Neuron (in vitro differentiated cells): Measurements from ENCODE around the gene KIZ.

Experiments
- H2AFZ ChIP-seq: one replicate; pipeline ENCODE4 v1.6.1; 2013; ENCODE audit warnings: low read depth, mild to moderate bottlenecking, inconsistent platforms, low read length, moderate library complexity
- H3K27me3 ChIP-seq: one replicate; pipeline ENCODE4 v1.6.1; 2013; ENCODE audit warnings: low read length; ENCODE audit not compliant: insufficient read depth
- H3K36me3 ChIP-seq: one replicate; pipeline ENCODE4 v1.6.1; 2013; ENCODE audit warnings: low read length; ENCODE audit not compliant: insufficient read depth
- H3K4me1 ChIP-seq: one replicate; pipeline ENCODE4 v1.6.1; 2013; ENCODE audit warnings: low read length; ENCODE audit not compliant: insufficient read depth
- H3K4me3 ChIP-seq: 2 replicates; pipeline ENCODE4 v1.5.1; 2013; ENCODE audit warnings: mild to moderate bottlenecking, low read length, moderate library complexity
- H3K9me3 ChIP-seq: one replicate; pipeline ENCODE4 v1.6.1; 2013; ENCODE audit warnings: low read length

KIZ gene

DNA sequence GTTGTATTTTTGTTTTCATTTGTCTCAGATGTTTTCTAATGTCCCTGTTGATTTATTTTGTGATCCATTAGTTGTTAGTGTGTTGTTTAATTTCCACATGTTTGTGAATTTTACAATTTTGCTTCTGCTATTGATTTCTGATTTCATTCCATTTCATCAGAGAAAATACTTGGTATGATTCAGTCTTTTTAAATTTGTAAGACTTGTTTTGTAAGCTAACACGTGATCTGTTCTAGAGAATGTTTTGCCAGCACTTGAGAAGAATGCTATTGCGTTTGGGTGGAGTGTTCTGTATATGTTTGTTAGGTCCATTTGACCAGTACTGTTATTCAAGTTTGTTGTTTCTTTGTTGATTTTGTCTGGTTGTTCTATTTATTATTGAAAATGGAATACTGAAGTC is 53.9 kb downstream of the KIZ start:
- Histone ChIP-seq H3K9me3 (peaks cover 5% of the 10 kb centered on the region), H3K36me3 (no peaks in the 10 kb centered on the region), H3K27me3 (no peaks in the 10 kb centered on the region), H3K4me3 (no peak overlapping the region), H2AFZ (no peak overlapping the region), H3K4me1 (peaks cover 11% of the 10 kb centered on the region)

- Histone ChIP-seq H3K27me3 (no peaks in the 10 kb centered on the region), H3K36me3 (no peaks in the 10 kb centered on the region), H3K4me3 (no peak overlapping the region), H2AFZ (no peak overlapping the region), H3K9me3 (peaks cover 5% of the 10 kb centered on the region), H3K4me1 (peaks cover 7% of the 10 kb centered on the region)
Measured at GRCh38 chr20:21180248-21180647, 54.4 kb downstream of the KIZ start.

DNA sequence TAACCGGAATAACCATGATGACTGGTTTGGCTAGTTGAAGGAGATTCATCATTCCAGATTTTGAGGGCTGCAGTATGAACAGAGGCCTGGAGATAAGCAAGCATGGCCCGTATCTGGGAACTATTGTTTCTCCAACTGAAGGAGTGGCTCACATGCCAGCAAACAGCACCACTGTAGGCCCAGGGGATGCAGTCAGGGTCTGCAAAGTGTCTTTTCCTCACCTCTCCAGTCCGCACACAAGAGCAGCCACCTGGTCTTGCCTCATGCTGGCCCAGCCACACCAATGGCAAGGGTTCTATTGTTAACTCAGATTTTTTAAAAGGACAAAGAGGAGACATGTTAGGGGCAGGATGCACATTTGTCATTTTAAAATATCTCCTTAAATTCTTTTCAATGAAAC is 55.1 kb downstream of the KIZ start:
- Histone ChIP-seq H3K4me1 (no peaks in the 10 kb centered on the region), H3K9me3 (peaks cover 5% of the 10 kb centered on the region), H3K4me3 (no peak overlapping the region), H3K36me3 (no peaks in the 10 kb centered on the region), H2AFZ (no peak overlapping the region), H3K27me3 (no peaks in the 10 kb centered on the region)

DNA sequence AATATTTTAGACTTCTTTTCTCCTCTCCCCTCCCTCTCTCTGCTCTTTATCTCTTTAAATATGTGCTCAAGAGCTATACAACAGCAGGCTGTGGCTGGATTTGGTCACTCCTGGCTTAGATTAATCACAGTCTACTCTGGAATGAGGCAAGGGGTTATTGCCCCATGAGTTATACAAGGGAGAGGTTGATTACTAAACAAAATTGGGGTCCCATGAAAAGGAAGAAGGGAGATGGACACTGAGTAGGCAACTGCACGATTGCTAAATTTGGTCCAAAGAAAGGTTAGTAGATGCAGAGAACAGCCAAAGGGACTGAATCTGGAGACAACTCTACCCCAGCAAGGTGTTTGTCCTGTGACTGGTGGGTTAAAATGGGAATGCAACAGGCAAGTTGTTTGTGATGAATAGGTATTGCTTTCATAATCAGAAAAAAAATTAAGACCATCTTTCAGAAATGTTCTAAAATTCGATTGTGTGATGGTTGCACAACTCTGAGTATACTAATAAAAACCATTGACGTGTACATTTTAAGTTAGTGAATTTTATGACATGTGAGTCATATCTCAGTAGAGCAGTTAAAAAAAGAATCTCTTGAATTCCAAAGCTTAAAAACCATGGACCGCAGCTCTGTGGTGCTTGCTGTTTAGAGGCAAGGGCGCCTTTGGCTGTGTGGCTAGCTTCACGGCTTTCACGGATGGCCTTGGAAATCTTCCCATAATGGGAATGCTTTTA is 57.1 kb downstream of the KIZ start:
- Histone ChIP-seq H3K9me3 (peaks cover 3% of the 10 kb centered on the region), H3K36me3 (no peaks in the 10 kb centered on the region), H3K27me3 (no peaks in the 10 kb centered on the region), H3K4me3 (no peak overlapping the region), H2AFZ (no peak overlapping the region), H3K4me1 (no peaks in the 10 kb centered on the region)

GRCh38 chr20:21183722-21184121 is 57.8 kb downstream of the KIZ start:
- H3K4me1 ChIP-seq = no peaks in the 10 kb centered on the region

GRCh38 chr20:21184819-21185218 is 58.9 kb downstream of the KIZ start:
- no peaks in the 10 kb centered on the region for H3K36me3 ChIP-seq
- peaks cover 9% of the 10 kb centered on the region for H3K4me1 ChIP-seq
- no peak overlapping the region for H3K4me3 ChIP-seq
- no peaks in the 10 kb centered on the region for H3K27me3 ChIP-seq
- no peak overlapping the region for H2AFZ ChIP-seq
- H3K9me3 ChIP-seq = peaks cover 3% of the 10 kb centered on the region

More at GRCh38 chr20:21183722-21184121, 57.8 kb downstream of the KIZ start:
- Histone ChIP-seq H3K4me3 (no peak overlapping the region), H3K27me3 (no peaks in the 10 kb centered on the region), H2AFZ (no peak overlapping the region), H3K36me3 (no peaks in the 10 kb centered on the region), H3K9me3 (peaks cover 3% of the 10 kb centered on the region)

DNA sequence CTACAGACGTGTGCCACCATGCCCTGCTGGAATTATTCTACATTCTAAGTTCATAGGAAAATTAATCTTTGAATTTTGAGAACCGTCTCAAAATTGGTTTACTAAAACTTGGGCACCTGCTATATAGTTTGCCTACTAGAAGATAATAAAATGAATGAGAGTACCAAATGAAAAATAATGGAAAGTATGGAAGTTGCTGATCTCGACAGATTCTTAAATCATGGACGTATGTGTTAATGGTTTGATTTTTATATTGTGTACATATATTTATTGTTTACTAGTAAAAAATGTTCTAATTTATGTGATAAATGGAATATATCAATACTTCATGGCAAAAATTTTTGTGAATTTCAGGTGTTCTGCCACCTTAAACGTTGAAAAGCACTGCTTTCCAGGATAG is 60.0 kb downstream of the KIZ start:
- Histone ChIP-seq H3K4me1 (peaks cover 19% of the 10 kb centered on the region), H3K9me3 (peaks cover 3% of the 10 kb centered on the region), H3K27me3 (no peaks in the 10 kb centered on the region), H2AFZ (no peak overlapping the region), H3K4me3 (no peak overlapping the region), H3K36me3 (no peaks in the 10 kb centered on the region)

DNA sequence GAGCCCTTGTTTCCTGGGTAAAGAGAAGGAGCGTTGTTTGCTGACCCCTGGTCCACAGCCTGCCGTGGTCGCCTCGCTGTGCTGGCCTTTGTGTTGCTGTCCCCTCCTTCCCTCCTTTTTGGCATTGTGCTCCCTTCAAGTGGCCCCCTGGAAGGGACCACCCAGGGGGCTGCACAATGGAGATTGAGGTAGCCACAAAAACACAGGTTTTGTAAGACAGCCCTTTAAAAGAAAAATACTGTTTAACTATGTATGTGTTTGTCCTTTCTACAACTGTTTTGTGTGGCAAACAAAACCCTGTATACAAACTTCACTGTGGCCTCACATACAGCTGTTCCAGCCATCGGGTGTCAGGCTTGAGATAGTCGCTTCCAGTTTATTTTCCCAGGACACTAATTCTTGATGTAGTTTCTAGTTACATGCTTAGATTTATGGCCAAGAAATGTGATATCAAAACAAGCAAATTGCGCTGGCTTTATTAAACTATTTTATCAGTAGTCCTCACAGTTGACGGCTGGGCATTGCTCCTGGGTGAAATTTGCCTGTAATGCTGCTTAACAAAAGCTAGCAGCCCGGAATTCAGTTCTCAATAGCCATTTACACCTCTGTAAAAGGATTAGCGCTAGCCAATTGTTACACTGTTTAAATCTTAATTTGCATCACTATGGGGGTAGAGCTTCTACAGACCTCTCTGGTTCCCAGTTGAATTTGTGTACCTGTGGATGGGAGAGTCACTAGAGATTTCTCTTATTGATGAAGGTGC is 64.1 kb downstream of the KIZ start:
- H3K4me3 ChIP-seq = peak overlapping the region; percentile 15
- no peaks in the 10 kb centered on the region for H3K27me3 ChIP-seq

DNA sequence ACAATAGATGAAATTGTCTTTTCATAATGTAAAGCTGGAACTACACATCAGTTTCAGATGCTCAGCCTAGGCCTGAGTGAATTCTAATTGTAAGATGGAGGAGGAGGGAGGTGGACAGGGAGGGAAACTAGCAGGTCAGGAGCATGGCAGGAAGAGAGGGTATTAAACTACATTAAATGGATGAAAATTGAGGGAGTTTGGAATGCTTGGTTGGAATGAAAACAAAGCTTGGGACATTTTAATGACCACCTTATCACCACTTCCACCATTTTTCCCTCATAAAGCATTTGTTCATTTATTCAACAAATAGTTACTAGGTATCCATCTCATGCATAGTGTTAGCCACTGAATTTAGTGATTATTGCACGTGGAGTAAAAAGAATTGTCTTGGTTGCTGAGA is 65.0 kb downstream of the KIZ start:
- Histone ChIP-seq H3K4me3 (no peak overlapping the region), H3K36me3 (no peaks in the 10 kb centered on the region), H3K4me1 (peaks cover 42% of the 10 kb centered on the region), H2AFZ (peak overlapping the region; percentile 30), H3K9me3 (no peaks in the 10 kb centered on the region), H3K27me3 (no peaks in the 10 kb centered on the region)

More for the DNA sequence above, 64.1 kb downstream of the KIZ start:
- H2AFZ ChIP-seq = peak overlapping the region; percentile 9
- no peaks in the 10 kb centered on the region for H3K9me3 ChIP-seq
- H3K4me1 ChIP-seq = peaks cover 42% of the 10 kb centered on the region
- H3K36me3 ChIP-seq = no peaks in the 10 kb centered on the region

DNA sequence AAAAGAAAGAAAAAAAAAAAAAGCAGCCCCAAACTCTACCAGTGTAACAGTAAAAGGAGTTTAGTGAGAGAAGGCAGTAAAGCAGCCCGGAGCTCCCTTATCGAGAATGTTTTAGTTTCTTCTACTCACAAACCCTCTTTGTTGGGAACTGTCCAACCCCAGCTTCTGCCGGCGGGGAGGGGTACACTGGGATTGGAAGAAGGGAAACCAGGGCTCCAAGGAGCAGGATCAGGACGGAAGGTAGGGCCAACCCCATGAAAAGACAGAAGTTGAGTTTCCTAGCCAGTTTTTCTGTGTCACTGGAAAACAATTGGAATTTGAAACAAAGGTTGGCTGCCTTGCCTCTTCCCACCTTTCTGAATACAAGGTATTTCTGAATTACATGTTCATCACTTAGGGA is 66.0 kb downstream of the KIZ start:
- Histone ChIP-seq H3K4me3 (no peak overlapping the region), H2AFZ (no peak overlapping the region), H3K9me3 (no peaks in the 10 kb centered on the region), H3K4me1 (peaks cover 42% of the 10 kb centered on the region), H3K36me3 (no peaks in the 10 kb centered on the region), H3K27me3 (no peaks in the 10 kb centered on the region)

- no peaks in the 10 kb centered on the region for H3K36me3 ChIP-seq
- H3K9me3 ChIP-seq = no peaks in the 10 kb centered on the region
- H3K4me1 ChIP-seq = peaks cover 8% of the 10 kb centered on the region
- no peak overlapping the region for H3K4me3 ChIP-seq
- no peak overlapping the region for H2AFZ ChIP-seq
- no peaks in the 10 kb centered on the region for H3K27me3 ChIP-seq
Measured at GRCh38 chr20:21202259-21202658, 76.4 kb downstream of the KIZ start.

DNA sequence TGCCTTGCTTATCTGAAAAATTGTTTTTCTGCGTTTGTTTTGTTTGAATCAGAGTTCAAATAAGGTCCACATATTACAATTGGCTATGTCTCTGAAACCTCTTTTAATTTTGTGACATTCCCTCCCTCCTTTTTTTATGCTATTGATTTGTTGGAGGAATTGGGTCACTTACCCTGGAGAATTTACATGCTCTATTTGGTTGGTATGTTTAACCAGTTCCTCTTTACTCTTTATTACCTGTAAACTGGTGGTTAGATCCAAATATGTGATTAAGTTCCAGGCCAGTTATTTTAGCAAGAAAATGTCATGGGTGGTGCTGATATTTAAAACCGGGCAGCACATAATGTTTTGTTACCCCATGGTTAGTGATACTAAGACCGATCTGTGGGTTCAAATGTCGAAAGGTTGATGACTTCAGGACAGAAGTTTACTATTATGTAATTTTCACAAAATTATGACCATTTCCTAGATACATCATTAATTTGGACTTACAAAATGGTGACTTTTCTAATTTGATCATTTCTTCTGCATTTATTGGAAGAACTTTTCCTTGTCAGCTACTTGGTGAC is 77.3 kb downstream of the KIZ start:
- no peaks in the 10 kb centered on the region for H3K36me3 ChIP-seq
- peaks cover 8% of the 10 kb centered on the region for H3K4me1 ChIP-seq
- H3K4me3 ChIP-seq = no peak overlapping the region
- H2AFZ ChIP-seq = no peak overlapping the region
- H3K9me3 ChIP-seq = no peaks in the 10 kb centered on the region
- no peaks in the 10 kb centered on the region for H3K27me3 ChIP-seq

DNA sequence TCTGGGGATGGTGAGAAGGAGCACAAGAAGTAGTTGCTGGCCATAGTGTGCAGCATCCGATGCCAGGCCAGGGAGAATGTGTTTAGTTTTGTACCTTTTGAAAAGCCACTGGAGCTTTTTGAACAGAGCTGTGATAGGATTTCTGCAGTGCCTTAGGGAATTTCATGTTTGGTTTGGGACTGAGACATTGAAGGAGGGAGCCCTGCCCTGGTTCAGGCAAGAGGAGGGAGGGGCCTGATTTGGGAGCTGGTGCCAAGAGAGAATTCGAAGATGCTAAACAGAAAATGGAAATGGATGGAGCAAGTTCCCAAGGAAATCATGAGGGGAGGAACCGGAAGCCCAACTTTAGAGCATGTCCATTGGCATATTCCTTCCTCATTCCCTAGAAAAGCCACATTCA is 80.7 kb downstream of the KIZ start:
- Histone ChIP-seq H3K36me3 (no peaks in the 10 kb centered on the region), H3K4me1 (peaks cover 6% of the 10 kb centered on the region), H3K27me3 (no peaks in the 10 kb centered on the region), H3K4me3 (no peak overlapping the region), H2AFZ (no peak overlapping the region), H3K9me3 (no peaks in the 10 kb centered on the region)
